Measurements from ENCODE around the gene TSC22D1.
"Not testable (repeated sequence)": the region's sequence is repeated elsewhere in the genome, so short reads cannot be mapped to it uniquely, and the experiment has no call there.

TSC22D1 gene

GRCh38 chr13:44566601-44567000, 9.5 kb downstream of the TSC22D1 start:
- DNase-seq, result no peak

- no peak for DNase-seq
Observed at GRCh38 chr13:44565881-44566280, 10.2 kb downstream of the TSC22D1 start.

GRCh38 chr13:44564936-44565335, 11.2 kb downstream of the TSC22D1 start:
- DNase-seq, result no peak

- DNase-seq, result not testable (repeated sequence)
Observed at GRCh38 chr13:44562853-44563252, 13.3 kb downstream of the TSC22D1 start.

GRCh38 chr13:44561351-44561750, 14.8 kb downstream of the TSC22D1 start:
- DNase-seq, result no peak

GRCh38 chr13:44557986-44558385, 18.1 kb downstream of the TSC22D1 start:
- no peak for DNase-seq

- no peak for DNase-seq
Observed at GRCh38 chr13:44555207-44555606, 20.9 kb downstream of the TSC22D1 start.

GRCh38 chr13:44549476-44549875, 26.7 kb downstream of the TSC22D1 start:
- DNase-seq, result no peak

GRCh38 chr13:44546164-44546563, 30.0 kb downstream of the TSC22D1 start:
- DNase-seq, result no peak

- DNase-seq, result no peak
Observed at GRCh38 chr13:44543369-44543768, 32.8 kb downstream of the TSC22D1 start.

GRCh38 chr13:44542361-44542760, 33.8 kb downstream of the TSC22D1 start:
- no peak for DNase-seq

- DNase-seq, result no peak
Observed at GRCh38 chr13:44541601-44542000, 34.5 kb downstream of the TSC22D1 start.

- no peak for DNase-seq
Observed at GRCh38 chr13:44540761-44541434, 35.2 kb downstream of the TSC22D1 start.

GRCh38 chr13:44537248-44537647, 38.9 kb downstream of the TSC22D1 start:
- DNase-seq, result no peak

GRCh38 chr13:44523146-44524015, 52.7 kb downstream of the TSC22D1 start:
- DNase-seq, result no peak

GRCh38 chr13:44519642-44520041, 56.5 kb downstream of the TSC22D1 start:
- no peak for DNase-seq

GRCh38 chr13:44516771-44517170, 59.4 kb downstream of the TSC22D1 start:
- DNase-seq, result no peak

- no peak for DNase-seq
Observed at GRCh38 chr13:44514278-44514677, 61.9 kb downstream of the TSC22D1 start.

GRCh38 chr13:44509853-44510252, 66.3 kb downstream of the TSC22D1 start:
- DNase-seq, result not testable (repeated sequence)

- DNase-seq, result no peak
Observed at GRCh38 chr13:44508562-44509077, 67.5 kb downstream of the TSC22D1 start.

GRCh38 chr13:44507639-44508038, 68.5 kb downstream of the TSC22D1 start:
- no peak for DNase-seq

- DNase-seq, result no peak
Observed at GRCh38 chr13:44506719-44507118, 69.4 kb downstream of the TSC22D1 start.

- DNase-seq, result no peak
Observed at GRCh38 chr13:44506251-44506650, 69.9 kb downstream of the TSC22D1 start.

- DNase-seq, result no peak
Observed at GRCh38 chr13:44504116-44504515, 72.0 kb downstream of the TSC22D1 start.
